ENCODE data around the gene KCNS3.

GRCh38 chr2:17858064-17858463 lies 20.4 kb upstream of the KCNS3 start:
- no peak for TF ChIP-seq CTCF (IDR thresholded peaks at IDR 0.05)
- TF ChIP-seq EZH2phosphoT487 (IDR thresholded peaks at IDR 0.05): no peak
- no peak for TF ChIP-seq EZH2 (IDR thresholded peaks at IDR 0.05)

All from neural progenitor cell (in vitro differentiated cells).